HG02588 (cell line): ENCODE data around the gene CEP44.
"Not testable (repeated sequence)": the region's sequence is repeated elsewhere in the genome, so short reads cannot be mapped to it uniquely, and the experiment has no call there.

Source experiments
- ATAC-seq: cut with Tn5 transposase; IDR thresholded peaks from one replicate; pipeline ENCODE4 v1.9.1; 2021; ENCODE audit warnings: mild to moderate bottlenecking, moderate library complexity; ENCODE audit not compliant: unreplicated experiment

Gene CEP44

DNA sequence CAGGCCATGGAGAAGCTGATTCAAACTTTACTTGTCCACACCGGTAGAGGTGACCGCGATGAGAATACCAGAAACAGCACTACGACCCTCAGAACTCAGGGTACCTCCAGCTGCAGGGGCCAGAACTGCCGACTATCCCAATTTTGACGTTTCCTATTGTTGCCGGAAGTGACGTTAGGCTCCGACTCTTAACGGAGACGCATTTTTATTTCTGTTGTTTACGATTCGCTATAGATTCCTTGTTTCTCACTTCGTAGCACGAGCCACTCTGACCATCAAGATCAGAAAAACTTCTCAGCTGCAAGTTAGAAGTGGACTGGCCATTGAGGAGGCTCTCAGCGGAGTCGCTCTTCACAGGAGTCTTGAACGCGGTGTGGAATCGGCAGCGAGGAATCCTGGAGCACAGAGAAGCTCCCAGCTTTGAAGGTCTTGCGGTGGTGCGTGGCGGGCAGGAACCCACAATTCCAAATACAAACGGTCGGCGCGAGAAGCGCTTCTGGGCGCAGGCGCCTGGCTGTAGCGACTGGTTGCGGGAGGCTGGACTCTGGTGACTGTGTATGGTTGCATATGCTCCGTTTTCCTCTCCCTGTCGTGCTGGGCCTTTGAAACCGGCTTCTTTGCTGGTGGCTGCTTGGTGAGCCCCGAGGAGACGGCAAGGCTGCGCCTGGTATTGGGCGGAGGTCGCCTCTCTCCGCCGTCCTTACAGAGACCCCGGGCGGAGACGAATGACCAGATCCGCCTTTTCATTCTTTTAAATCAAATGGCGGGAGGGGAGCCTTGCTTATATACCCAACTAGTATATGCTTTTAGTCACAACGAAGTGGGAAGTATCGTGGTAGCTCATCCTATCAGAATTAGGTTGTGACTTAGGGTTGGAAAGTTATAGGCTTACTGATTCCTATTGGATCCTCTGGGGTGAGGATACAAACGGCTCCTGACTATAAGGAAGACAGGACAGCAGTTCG is at the start of gene CEP44, which contains the start of gene FBXO8:
Gene CEP44 (plus strand): TSS at position 405 of the 965 bp plus-strand sequence. CDS start 15,211 bp downstream, outside the sequence.
Gene FBXO8 (minus strand): TSS at position 161 of the 965 bp plus-strand sequence. CDS start 20,575 bp downstream, outside the sequence.
- ATAC-seq: peak; percentile 61

- no peak for ATAC-seq
Observed at GRCh38 chr4:174236359-174236758, 47.4 kb upstream of the CEP44 start.

- no peak for ATAC-seq
Observed at GRCh38 chr4:174241162-174241561, 42.5 kb upstream of the CEP44 start.

DNA sequence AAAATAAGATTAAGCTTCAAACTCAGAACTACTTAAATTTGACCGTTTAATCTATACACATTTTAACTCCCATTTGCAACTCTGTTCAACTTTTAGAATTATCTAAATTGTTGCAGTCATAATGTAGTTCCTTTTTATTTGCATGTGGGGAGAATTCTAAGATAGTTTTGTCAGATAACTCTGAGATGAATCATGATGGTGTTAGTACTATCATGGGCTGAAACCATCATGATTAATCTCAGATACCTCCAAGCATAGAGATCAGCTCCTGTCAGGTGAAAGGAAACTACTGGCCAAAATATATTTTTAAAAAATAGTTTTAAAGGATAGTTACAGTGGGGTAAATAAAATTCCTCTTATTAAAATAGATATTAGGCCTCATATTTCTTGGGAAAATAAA is 39.3 kb upstream of the CEP44 start:
- no peak for ATAC-seq

DNA sequence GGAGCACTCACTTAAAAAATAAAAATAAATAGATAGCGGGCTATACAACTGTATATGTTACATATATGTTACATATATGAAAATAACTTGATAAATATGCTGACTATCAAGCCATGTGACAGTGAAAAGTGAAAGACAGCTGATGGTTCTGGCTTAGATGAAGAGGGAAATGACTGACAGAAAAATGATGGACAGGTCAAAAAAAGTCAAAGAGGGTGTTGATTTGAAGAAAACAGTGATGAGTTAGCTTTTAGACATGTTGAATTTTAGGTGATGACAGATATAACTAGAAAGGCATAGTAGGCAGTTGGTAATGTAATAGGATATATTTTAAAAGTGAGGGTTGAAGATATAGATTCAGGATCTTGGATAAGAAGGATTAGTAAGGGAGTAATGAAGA is 38.0 kb upstream of the CEP44 start:
- no peak for ATAC-seq

- ATAC-seq: no peak
Observed at GRCh38 chr4:174248407-174248806, 35.3 kb upstream of the CEP44 start.

DNA sequence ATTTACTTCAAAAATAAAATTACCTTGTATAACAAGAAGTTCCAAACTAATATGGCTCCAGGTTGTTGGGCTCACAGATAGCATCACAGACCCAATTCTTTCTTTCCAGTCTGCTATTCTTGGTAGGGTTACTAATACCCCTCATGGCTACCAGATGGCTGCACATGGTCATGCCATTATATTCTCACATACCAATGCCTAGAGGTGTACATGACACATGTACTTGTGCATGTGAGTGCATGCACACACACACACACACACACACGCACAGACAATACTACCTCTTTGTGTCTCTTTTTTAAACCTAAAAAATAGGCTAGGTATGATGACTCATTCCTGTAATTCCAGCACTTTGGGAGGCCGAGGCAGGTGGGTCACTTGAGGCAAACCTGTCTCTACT is 31.3 kb upstream of the CEP44 start:
- ATAC-seq: no peak

GRCh38 chr4:174254613-174255012 is 29.1 kb upstream of the CEP44 start:
- no peak for ATAC-seq

DNA sequence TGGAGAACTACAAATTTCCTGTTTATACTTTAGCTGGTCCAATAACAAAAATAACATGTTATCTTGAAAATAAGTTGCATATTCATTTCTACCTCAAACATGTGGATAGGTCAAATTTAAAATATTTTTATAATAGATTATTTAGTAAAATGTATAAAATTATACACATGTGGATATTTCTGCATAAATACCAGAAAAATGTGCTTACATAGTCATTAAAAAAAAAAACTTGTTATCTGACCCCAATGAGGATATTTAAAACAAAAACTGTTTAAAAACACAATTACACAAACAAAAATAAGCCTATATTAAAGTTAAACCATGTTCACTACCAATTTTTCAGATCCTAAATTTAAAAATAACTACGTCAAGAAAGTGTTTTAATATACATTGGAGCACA is 28.3 kb upstream of the CEP44 start:
- no peak for ATAC-seq

- ATAC-seq: no peak
Observed at GRCh38 chr4:174255786-174256185, 27.9 kb upstream of the CEP44 start.

- no peak for ATAC-seq
Observed at GRCh38 chr4:174256277-174256713, 27.4 kb upstream of the CEP44 start.

DNA sequence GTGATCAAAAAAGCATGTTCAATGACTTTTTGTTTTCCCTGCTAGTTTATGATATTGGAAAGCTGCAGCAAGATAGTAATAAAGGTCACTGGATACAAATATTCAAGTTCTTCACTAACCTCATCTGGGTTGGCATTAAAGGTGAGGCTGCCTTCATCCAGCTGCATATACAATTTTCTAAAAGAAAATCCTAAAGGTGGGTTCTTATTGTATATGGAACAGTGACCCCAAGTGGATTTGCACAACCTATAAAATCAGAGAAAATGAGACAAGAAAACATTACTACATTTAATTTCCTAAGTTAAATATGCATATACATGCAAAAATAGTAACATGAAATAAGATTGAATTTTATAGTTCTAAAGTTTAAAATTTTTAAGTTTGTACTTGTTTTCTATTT is 24.1 kb upstream of the CEP44 start:
- no peak for ATAC-seq

GRCh38 chr4:174260099-174260498 is 23.6 kb upstream of the CEP44 start:
- ATAC-seq: peak; percentile 52

DNA sequence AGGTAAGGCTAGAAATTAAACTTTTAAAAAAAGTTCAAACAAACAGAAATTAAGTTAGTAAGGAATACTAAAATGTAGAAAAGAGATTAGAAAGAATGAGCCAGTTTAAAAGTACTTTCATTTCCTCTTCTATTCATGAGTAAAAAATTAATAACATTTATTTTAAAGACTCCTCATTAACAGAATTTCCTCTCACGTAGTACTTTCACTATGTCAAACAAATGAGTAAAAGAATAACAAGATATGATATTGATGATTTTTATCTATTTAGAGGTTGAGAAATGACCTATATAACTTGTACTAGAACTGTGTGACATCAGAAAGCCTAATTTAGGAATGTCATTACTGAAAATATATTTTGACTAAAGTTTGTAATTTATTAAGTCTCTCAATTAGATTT is 22.3 kb upstream of the CEP44 start:
- ATAC-seq: not testable (repeated sequence)

DNA sequence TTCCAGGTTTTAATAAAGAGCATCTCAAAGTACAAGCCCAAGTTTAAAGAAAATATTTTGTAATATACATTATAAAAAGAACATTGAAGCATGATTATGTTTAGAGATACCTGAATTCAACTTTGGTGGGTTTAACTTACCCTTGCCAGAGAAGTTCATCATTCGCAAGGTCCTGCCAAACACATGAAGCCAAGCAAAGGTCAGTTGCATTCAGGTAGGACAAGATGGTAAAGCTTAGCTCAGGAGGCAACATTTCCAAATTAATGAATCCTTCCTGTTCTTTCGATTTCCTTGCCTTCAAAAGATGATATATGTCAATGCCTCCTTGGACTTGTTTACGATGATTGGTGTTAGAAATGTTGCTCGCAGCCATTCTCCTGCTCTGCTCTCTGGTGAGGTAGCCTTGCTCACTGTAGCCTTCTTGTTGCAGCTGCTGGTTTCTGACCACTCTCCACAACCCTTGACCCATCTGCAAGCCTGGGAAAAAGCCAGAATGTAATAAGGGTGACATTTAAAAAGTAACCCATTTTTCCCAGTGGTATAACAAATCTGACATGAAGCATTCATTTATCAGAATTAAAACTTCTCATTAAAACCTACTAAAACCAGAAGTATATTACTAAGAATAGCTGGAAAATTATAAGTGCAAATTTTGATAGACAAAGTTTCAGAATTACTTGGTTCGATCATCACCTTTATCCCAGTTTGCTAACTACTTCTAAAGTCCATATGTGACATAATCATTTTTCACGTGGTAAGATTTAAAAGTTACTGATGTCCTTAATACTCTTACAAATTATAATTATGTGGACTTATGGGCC is 20.9 kb upstream of the CEP44 start:
- ATAC-seq: no peak

GRCh38 chr4:174263445-174263736 is 20.3 kb upstream of the CEP44 start:
- ATAC-seq: no peak

DNA sequence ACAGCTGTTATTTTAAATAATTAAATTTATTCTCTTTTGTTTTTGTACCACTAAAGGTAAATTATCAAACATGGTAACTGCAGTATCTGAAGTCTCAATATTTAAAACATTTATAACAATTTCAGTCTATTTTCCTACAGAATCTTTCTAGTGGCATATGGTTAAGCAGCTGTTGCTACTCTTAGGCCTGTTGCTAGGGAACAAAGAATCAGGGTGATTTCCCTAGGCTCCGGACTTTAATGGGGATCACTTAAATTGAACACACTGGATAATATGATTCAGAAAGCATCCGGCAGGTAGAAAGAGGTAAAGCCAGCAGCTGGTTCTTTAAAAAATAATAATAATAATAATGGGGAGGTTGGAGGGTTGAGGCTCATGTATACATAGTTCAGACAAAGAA is 17.8 kb upstream of the CEP44 start:
- ATAC-seq: no peak

GRCh38 chr4:174266416-174266815 is 17.3 kb upstream of the CEP44 start:
- no peak for ATAC-seq

DNA sequence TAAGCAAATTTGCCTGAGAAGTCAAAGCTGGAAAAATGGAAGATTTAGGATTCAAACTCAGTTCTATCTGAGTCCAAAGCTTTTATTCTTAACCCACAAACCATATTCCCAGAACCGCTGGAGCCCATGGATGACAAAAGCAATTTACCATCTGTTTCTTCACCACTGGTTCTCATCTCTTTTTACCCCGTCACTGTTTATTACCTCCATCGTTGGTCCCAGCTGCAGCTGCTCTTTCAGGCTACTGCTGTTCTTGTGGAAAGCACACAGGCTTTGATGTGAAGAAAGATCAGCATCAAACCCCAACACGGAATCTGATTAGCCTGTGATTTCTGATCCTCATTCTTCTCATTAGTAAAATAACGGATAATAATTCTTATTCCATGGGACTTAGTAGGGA is 9.8 kb upstream of the CEP44 start:
- ATAC-seq: no peak

GRCh38 chr4:174274436-174274835 is 9.3 kb upstream of the CEP44 start:
- no peak for ATAC-seq

GRCh38 chr4:174275101-174275500 is 8.6 kb upstream of the CEP44 start:
- ATAC-seq: no peak

DNA sequence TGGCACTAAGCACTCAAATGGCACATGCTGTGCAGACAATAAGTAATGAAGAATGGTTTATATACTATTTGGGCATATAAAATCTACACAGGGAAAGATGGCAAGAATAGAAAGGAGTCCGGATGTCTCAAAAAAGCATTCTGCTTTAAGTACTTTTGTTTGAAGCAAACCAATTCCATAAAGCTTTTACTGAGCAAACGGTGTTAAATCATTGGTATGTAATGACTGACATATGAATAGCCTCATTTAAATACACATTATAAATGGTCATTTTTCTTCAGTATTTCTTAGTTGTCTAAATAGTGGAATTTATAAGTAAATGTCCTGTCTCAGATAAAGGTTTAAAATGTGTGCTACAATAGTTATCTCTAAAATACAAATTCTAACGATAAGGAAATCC is 6.3 kb upstream of the CEP44 start:
- no peak for ATAC-seq
